Keratinocyte (primary cell): ENCODE results near the gene KCNC1. TPM values are rescaled to one million over a fixed set of nuclear protein-coding genes. Genes with fewer than 3 reads are reported as not detected.

Source experiments
- DNase-seq: peaks from one replicate; pipeline ENCODE4 v3.0.0-alpha.2; 2011; ENCODE audit warnings: low read depth, missing footprints, low spot score
- FAIRE-seq: peaks from 2 replicates; lab custom pipeline; 2011; peaks lifted over from hg19 to GRCh38; lab: Jason Lieb, UNC
- H2AFZ ChIP-seq: 2 replicates; pipeline ENCODE4 v1.6.0; 2012; ENCODE audit warnings: low read length, control low read depth, inconsistent platforms; ENCODE audit not compliant: control insufficient read depth
- H3K27ac ChIP-seq: 2 replicates; pipeline ENCODE4 v1.5.1; 2011; ENCODE audit warnings: low read length; ENCODE audit not compliant: control insufficient read depth, insufficient read depth
- H3K27me3 ChIP-seq: 3 replicates; pipeline ENCODE4 v1.6.0; 2011; ENCODE audit warnings: low read length; ENCODE audit not compliant: control insufficient read depth, insufficient read depth; ENCODE audit errors: extremely low read depth
- H3K36me3 ChIP-seq, 2 experiments: 2 replicates in 1 of 2; 3 replicates in 1 of 2; pipeline ENCODE4 v1.5.1; 2011; ENCODE audit warnings: low read length in 2 of 2, mild to moderate bottlenecking in 1 of 2; ENCODE audit not compliant: control insufficient read depth in 2 of 2, insufficient read depth in 2 of 2; ENCODE audit errors: extremely low read depth in 1 of 2
- H3K4me1 ChIP-seq: 3 replicates; pipeline ENCODE4 v1.5.1; 2011; ENCODE audit warnings: low read length; ENCODE audit not compliant: control insufficient read depth, insufficient read depth; ENCODE audit errors: extremely low read depth
- H3K4me2 ChIP-seq: 3 replicates; pipeline ENCODE4 v1.6.0; 2011; ENCODE audit warnings: low read depth, low read length; ENCODE audit not compliant: control insufficient read depth, insufficient read depth; ENCODE audit errors: extremely low read depth
- H3K4me3 ChIP-seq, 3 experiments: fragments of 200-600 bp in 1 of 3; sonication (generic) in 1 of 3; 2 replicates in 2 of 3; 3 replicates in 1 of 3; pipeline ENCODE4 v1.5.1; 2011 to 2016; ENCODE audit warnings: low read length in 3 of 3, mild to moderate bottlenecking in 3 of 3, control low read depth in 2 of 3, inconsistent platforms in 1 of 3, low read depth in 1 of 3, mixed read lengths in 1 of 3, mixed run types in 1 of 3, moderate library complexity in 1 of 3; ENCODE audit not compliant: control insufficient read depth in 2 of 3, insufficient read depth in 2 of 3; ENCODE audit errors: extremely low read depth in 1 of 3
- H3K79me2 ChIP-seq: 2 replicates; pipeline ENCODE4 v1.6.0; 2012; ENCODE audit warnings: low read length; ENCODE audit not compliant: control insufficient read depth, insufficient read depth
- H3K9ac ChIP-seq: 3 replicates; pipeline ENCODE4 v1.6.0; 2011; ENCODE audit warnings: low read length; ENCODE audit not compliant: control insufficient read depth, insufficient read depth; ENCODE audit errors: extremely low read depth
- H3K9me1 ChIP-seq: 3 replicates; pipeline ENCODE4 v1.6.0; 2011; ENCODE audit warnings: low read length; ENCODE audit not compliant: control insufficient read depth, insufficient read depth; ENCODE audit errors: extremely low read depth
- H3K9me3 ChIP-seq: 2 replicates; pipeline ENCODE4 v1.5.1; 2012; ENCODE audit warnings: low read depth, low read length; ENCODE audit not compliant: control insufficient read depth
- H4K20me1 ChIP-seq: 3 replicates; pipeline ENCODE4 v1.6.0; 2011; ENCODE audit warnings: low read length; ENCODE audit not compliant: control insufficient read depth, insufficient read depth; ENCODE audit errors: extremely low read depth
- EZH2 ChIP-seq: IDR thresholded peaks from one replicate; pipeline ENCODE4 v1.6.1; 2012; ENCODE audit warnings: inconsistent platforms, mild to moderate bottlenecking, low read length, moderate library complexity
- dilution Hi-C: fragments of 300-500 bp; cut with MboI; formaldehyde crosslinking; loops from one replicate; pipeline ENCODE4 v1.7.0; 2020; ENCODE audit warnings: low sequenced_read_pairs; ENCODE audit not compliant: extremely low pct_ligation_motif_present
- polyA plus RNA-seq, 5 experiments: library from polyadenylated mRNA; depleted of rRNA in 3 of 5; stranded (reverse) in 3 of 5; stranded (forward) in 1 of 5; unstranded in 1 of 5; fragments of >200 nt; gene quantifications; 1 replicate in 1 of 5; 2 replicates in 3 of 5; 3 replicates in 1 of 5; pipeline versions ENCODE4 v1.2.1 to v1.2.3, GENCODE V29; 2011 to 2012; ENCODE audit warnings: missing spikeins in 2 of 5, low read depth in 1 of 5, low replicate concordance in 1 of 5
- TF ChIP-seq, protein P1 (sequence below), 3 experiments: IDR thresholded peaks in 1 of 3; conservative IDR thresholded peaks in 1 of 3; optimal IDR thresholded peaks in 1 of 3; 2 replicates in 2 of 3; 3 replicates in 1 of 3; pipeline versions ENCODE3 to v1.5.1; 2011; ENCODE audit warnings: low read length in 3 of 3, mild to moderate bottlenecking in 3 of 3, moderate library complexity in 2 of 3, control low read depth in 1 of 3, inconsistent platforms in 1 of 3; ENCODE audit not compliant: insufficient read depth in 2 of 3; ENCODE audit errors: extremely low read depth in 1 of 3

KCNC1 gene
- polyA plus RNA-seq, 1 donor (not counting 4 experiments of a cell fraction or from before 2014, with no cell fraction given), result not detected

DNA sequence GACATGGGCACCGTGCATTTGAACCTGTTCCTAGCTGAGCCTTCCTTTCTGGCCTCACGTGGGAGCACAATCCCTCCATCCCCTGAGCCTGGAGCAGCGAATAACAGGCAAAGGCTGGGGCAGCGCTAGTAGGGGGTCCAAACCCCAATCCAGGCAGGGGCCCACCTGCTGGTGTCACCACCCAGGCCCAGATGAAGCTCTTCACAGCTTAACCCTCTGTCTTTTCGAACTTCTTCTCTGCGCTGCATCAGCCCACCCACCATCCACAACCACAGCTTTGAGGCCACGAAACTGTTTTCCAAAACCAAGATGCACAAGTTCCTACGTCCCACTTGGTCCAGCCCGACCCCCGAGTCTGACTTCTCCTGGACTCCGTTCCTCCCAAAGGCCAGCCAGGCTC is 11.5 kb downstream of the KCNC1 start:
- H3K4me1 ChIP-seq, result no peaks in the 10 kb centered on the region
- H4K20me1 ChIP-seq, result no peaks in the 10 kb centered on the region
- H3K27me3 ChIP-seq, result peaks cover 3% of the 10 kb centered on the region
- TF ChIP-seq EZH2, result no peak
- DNase-seq (no peak), FAIRE-seq (no peak)
- no peaks in the 10 kb centered on the region for H3K79me2 ChIP-seq
- no peak overlapping the region for H2AFZ ChIP-seq
- no peak overlapping the region for H3K4me3 ChIP-seq
- dilution Hi-C loops, result no loop called here
- no peaks in the 10 kb centered on the region for H3K9me1 ChIP-seq
- H3K9me3 ChIP-seq, result no peaks in the 10 kb centered on the region
- H3K27ac ChIP-seq, result no peak overlapping the region
- no peak overlapping the region for H3K4me2 ChIP-seq
- H3K9ac ChIP-seq, result no peak overlapping the region
- no peaks in the 10 kb centered on the region for H3K36me3 ChIP-seq

GRCh38 chr11:17747131-17747955 is 12.8 kb downstream of the KCNC1 start:
- Histone ChIP-seq H3K9ac (no peak overlapping the region), H3K27me3 (peaks cover 3% of the 10 kb centered on the region), H3K27ac (no peak overlapping the region), H3K9me1 (no peaks in the 10 kb centered on the region), H3K79me2 (no peaks in the 10 kb centered on the region), H4K20me1 (no peaks in the 10 kb centered on the region), H3K9me3 (no peaks in the 10 kb centered on the region), H3K4me1 (no peaks in the 10 kb centered on the region), H3K4me2 (no peak overlapping the region), H3K4me3 (no peak overlapping the region), H3K36me3 (no peaks in the 10 kb centered on the region), H2AFZ (no peak overlapping the region)
- dilution Hi-C loops, result no loop called here
- FAIRE-seq (no peak), DNase-seq (no peak)
- TF ChIP-seq, protein P1, sequence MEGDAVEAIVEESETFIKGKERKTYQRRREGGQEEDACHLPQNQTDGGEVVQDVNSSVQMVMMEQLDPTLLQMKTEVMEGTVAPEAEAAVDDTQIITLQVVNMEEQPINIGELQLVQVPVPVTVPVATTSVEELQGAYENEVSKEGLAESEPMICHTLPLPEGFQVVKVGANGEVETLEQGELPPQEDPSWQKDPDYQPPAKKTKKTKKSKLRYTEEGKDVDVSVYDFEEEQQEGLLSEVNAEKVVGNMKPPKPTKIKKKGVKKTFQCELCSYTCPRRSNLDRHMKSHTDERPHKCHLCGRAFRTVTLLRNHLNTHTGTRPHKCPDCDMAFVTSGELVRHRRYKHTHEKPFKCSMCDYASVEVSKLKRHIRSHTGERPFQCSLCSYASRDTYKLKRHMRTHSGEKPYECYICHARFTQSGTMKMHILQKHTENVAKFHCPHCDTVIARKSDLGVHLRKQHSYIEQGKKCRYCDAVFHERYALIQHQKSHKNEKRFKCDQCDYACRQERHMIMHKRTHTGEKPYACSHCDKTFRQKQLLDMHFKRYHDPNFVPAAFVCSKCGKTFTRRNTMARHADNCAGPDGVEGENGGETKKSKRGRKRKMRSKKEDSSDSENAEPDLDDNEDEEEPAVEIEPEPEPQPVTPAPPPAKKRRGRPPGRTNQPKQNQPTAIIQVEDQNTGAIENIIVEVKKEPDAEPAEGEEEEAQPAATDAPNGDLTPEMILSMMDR (optimal IDR thresholded peaks at IDR 0.05 in 1 of 3, IDR thresholded peaks at IDR 0.05 in 1 of 3, conservative IDR thresholded peaks at IDR 0.05 in 1 of 3; ENCODE audit: extremely low read depth in 1 of 3, insufficient read depth in 2 of 3, low read length in 3 of 3), result no peak
- TF ChIP-seq EZH2, result no peak
